Right kidney (tissue), 1 donor: Measurements from ENCODE around the gene P4HA3.

Source experiments
- DNase-seq: peaks from one replicate; pipeline ENCODE4 v3.0.0-alpha.2; 2016

P4HA3 gene

DNA sequence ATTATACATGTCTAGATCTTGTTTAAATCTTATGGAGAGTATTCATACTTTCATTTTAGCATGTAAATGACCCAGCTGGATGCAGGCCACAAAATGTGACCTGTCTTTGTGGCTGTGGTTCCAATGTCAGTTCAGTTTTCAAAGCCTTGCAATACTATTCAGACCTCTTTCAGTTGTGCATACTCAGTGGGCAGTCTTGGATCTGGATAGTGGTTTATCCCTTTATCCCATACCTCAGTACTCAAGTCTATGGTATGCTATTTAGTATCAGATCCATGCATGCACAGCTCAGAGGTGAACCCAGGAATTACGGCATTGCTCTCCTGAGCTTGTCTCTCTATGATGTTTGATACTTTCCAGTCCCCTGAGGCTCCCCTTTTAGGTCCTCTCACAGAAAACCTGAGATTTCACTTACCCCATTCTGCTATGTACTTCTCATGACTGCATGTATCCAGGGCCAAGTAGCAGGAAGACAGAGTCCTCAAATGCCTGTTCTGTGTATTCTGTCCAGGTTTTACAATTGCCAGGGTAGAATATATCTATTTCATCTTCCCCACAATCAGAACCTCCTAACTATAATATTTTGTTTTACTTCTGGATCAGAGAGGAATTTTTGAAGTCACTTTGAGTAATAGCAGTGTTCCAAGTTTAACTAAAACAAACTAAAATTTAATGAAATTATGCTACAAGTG, 6.9 kb upstream of the P4HA3 start:
- DNase-seq, result no peak

DNA sequence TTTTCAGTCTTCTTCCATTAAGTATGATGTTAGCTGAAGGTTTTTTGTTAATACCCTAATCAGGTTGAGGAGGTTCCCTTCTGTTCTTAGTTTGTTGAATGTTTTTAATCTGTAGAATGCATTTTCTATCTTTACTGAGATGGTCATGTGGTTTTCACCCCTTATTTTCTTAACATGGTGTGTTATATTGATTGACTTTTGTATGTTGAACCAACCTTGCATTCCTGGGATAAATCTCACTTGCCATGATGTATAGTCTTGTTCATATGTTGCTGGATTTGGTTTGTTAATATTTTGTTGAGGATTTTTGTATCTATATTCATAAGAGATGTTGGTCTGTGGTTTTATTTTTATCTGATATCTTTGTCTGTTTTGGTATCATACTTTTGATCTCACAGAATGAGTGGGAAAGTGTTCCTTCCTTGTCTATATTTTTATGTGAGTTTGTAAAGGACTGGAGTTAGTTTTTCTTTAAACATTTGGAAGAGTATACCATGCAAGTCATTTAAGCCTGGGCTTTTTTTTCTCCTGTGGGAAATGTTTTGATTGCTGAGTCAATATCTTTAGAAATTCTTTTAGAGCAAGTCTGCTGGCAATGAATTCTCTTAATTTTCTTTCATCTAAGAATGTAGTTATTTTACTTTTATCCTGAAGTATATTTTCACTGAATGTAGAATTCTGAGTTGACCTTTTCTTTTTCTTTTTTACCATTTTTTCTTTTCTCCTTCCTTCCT, 5.5 kb upstream of the P4HA3 start:
- DNase-seq, result no peak

DNA sequence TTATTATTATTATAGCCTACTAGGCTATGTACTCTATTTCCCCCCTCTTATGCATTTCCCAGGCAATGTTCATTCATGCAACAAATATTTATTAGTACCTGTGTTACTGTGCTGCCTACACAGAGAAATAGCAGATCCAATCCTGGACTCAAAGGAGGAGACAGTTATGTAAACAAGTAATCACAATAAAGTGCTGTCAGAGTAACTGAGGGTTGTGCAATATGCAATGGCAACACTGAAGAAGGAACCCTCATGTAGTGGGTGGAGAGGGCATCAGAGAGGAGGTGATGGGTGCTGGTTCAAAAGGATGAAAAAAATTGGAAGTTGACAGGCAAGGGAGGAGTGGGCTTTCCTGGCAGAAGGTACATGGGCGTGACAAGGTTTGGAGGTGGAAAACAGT, 886 bp upstream of the P4HA3 start:
- DNase-seq, result no peak

DNA sequence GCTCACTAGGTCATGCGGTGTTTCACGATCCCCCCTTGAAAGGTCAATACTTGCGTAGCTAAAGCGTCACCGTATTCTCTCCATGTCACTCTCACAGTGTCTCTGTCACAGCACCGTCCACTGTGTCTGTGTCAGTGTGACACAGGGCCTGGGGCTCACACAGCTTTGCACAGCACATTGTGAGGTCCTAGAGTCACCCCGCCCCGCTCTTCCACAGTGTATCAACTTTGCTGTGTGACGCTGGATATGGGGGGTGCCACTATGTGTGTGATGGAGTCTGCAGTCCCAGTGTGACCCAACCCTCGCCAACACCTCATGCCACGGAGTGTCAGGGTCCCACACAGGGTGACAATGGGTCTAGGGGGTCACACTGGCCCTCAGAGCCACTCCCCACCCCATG, 583 bp downstream of the P4HA3 start:
- no peak for DNase-seq

DNA sequence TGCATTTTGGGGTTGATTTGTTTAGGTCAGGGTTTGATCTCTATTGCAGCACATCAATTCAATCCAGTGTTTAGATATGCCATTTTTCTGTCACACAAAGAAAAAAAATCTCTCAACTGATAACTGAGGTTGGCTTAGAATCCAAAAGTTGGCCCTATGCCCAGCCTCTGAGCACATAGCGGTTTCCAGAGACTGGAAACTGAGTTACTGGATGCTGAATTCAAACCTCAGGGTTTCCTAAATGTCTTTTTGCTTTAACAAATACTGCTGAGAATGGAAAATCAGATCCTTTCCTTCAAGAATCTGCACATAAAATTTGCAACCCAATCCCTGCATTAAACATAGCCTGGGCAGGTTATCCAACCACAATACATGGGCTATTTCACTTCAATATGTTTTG, 4.0 kb downstream of the P4HA3 start:
- DNase-seq, result no peak

DNA sequence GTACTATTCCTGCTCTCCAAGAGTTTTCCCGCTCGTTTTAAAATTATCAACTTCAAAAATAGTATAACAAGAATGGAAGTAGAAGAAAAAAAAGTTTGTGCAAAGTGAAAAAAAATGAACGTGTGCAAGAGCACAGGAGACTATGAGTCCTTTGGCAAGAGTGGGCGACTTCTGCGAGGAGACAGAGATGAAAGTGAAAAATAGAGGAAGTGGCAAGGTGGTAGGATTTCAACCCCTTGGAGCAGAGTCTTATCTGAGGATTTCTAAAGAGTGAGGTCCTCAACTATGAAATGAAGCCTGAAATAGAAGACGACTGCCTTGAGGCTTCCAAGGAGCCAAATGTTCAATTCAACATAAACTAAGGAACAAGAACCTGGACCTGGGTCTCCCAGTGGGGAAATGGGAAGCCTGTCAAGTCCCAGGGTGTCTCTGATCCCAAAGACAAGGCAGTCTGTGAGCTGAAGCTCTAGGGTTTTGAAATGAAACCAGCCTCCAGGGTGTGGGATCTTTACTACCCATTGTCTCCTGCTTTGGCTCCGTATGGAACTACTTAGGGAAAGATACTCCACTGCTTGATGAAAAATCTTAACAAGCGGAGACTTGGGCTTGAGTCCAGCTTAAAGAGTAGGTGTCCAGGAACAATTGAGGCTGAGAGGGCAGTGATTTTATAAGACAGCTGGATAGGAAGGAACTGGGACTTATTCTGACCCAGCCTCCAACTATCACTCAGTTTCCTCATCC, 4.8 kb downstream of the P4HA3 start:
- DNase-seq, result no peak

DNA sequence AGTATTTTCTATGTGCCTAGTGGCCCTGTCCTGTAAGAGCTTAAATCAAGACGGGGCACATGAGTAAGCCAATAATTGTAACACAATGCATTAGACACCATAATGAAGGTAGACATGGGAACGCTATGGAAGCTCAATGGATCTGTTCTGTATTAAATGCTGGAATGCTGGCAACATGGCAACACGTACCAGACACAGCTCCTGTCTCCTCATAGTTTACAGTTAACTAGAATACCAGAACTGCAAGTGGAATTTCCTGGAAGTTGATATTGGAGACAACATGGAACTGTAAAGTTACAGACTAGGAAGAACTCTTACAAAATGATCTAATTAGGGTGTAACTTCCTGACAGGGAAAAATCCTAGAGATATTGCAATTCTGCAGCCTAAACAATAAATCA, 12.4 kb downstream of the P4HA3 start:
- no peak for DNase-seq

DNA sequence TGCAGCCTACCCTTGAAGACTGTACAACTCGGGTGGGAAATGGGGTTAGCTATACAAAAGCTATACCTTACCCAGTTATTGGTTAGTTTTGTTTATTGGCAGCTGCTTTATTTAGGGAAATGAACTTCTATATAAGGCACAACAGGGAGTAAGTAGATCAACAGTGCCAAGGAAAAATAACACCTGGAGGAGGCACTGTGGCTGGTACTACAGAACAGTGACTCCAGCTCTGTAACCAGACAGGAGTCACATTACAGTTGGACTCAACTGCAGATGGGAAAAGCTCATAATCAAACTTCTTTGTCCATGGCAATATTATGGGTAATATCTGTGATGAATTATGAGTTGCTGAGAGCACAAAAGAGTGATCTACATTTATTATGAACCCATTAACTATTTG, 14.0 kb downstream of the P4HA3 start:
- DNase-seq, result no peak

DNA sequence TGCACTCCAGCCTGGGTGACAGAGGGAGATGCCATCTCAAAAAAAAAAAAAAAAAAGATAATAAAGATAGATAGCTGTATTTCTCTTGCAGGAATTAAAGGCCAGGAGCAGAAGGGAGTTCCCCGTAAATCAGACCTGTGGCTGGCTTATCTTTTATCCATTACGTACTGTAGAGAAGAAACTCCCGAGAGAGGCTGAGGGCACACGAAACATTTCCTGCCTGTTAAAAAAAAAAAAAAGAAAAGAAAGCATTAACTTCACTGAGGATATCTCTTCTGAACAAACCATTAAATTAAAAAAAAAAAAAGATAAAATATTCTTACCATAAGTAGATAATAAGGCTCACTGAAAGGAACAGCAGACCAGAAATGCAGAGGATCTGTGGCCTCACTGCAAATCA, 22.5 kb downstream of the P4HA3 start:
- no peak for DNase-seq

DNA sequence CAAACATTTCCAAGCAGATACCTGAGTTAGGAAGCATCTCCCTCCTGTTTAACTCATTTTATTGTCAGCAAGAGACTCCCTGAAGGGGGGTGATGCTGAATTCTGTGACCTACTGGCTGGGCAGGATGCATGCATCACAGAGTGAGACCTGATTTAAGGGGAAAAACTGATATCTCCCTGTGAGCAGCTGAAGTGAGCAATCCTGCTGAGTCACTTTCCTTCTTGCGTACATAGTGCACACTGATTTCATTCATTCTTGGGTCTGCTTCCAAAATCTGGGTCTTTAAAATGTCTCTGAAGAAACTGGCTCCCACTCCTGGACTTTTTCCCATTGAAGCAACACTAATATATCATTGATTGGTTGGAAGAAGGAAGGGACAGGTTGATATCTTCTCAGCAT, 23.3 kb downstream of the P4HA3 start:
- no peak for DNase-seq

DNA sequence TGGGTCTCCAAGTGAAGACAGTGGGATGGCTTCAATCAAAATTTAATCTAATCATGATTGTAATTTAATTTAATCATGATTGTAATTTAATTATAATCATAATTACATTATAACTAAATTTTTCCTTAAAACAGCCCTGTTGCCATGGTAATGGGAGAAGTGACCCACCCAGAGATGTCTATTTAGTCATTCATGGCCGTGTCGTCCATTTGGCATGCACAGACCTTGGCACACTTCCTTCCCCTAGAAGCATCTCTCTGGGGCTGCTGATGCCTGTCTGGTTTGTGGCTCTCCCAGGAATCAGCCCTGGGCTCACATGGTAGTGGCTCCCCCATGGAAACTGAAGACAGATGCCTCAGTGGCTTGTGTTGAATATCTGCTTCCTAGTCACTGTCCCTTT, 27.0 kb downstream of the P4HA3 start:
- no peak for DNase-seq

DNA sequence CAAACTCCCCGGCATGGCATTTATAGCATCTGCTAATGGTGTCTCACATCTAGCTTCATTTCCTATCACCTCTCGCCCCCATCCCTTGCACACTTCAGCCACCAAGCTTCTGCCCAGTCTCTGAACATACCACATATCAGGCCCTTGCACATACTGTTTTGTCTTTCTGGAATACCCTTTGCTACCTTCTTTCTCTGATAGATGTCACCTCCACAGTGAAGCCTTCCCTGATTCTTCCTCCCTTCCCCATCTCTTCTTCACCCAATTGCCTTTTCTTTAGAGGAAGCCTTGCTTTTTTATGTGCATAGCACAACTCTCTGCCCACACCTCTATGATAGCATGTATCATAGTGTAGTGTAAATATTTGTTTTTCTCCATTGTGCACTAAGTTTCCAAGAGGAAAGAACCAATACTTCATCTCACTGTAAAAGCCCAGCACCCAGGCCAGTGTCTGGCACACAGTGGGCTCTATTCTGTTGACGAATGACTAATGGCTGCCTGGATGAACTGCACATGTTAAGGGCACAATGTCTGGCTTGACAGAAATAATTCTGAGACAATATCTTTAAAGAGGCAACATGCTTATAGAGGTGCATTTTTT, 27.8 kb downstream of the P4HA3 start:
- no peak for DNase-seq

DNA sequence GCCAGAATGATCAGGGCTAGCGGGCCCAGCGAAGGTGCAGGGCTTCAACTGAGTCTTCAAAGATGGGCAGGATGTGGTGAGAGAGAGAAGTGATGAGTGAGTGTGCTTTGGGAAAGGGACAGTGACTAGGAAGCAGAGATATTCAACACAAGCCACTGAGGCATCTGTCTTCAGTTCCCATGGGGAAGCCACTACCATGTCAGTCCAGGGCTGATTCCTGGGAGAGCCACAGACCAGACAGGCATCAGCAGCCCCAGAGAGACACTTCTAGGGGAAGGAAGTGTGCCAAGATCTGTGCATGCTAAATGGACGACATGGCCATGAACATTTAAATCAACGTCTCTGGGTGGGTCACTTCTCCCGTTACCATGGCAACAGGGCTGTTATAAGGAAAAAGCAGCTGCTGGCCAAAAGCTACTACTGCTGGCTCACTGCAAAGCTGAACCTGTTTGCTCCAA, 28.5 kb downstream of the P4HA3 start:
- no peak for DNase-seq

DNA sequence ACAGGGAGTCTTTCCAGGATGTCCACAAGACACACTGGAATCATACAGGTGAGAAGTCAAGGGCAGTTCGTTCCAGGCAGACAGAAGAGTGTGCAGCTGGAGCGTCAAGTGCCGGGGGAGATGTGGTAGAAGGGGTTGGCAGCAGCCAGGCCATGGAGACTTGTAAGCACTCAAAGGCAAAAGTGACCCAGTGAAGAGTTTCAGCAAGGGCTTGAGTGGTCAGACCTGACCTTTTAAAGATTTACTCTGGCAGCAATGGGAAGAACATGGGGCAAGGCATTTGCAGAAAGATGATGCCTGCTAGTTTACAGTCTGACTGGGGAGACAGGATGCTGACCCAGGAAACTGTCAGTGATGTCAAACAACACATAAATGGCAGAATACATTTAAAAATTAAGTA, 29.0 kb downstream of the P4HA3 start:
- no peak for DNase-seq

DNA sequence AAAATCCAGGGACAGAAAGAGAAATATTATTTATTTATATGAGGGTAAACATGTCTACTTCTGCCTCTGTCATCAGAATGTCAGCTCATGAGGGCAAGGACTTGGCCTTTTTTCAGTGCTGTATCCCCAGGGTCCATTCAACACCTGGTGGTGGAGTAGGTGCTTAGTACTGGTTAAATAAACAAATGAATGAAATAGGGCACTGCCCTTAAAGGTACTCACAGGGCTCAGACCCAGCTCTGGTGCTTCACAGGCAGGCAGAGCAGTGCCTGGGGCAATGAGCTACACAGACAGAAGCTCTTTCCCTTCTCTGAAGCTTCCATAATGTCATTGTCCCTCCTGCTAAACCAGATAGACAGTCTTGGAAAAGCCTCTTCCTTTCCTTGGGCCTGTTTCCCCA, 30.9 kb downstream of the P4HA3 start:
- no peak for DNase-seq

DNA sequence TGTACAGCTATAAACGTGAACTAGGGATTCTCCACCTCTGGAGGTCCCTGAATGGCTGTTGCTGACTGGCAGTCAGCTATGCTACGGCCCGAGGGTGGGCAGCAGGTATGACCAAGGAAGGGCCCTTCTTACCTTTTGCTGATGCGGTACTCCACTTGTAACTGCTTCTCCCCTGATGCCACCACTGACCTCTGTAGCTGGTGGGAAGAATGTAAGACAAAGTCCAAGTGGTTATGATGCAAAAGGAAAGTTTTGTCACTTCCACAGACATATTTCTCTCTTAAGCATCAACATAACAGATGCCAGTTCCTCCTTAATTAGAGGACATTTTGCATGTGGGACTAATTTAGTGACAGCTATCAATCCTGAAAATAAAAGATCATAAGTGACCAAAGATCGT, 32.2 kb downstream of the P4HA3 start:
- DNase-seq, result no peak

DNA sequence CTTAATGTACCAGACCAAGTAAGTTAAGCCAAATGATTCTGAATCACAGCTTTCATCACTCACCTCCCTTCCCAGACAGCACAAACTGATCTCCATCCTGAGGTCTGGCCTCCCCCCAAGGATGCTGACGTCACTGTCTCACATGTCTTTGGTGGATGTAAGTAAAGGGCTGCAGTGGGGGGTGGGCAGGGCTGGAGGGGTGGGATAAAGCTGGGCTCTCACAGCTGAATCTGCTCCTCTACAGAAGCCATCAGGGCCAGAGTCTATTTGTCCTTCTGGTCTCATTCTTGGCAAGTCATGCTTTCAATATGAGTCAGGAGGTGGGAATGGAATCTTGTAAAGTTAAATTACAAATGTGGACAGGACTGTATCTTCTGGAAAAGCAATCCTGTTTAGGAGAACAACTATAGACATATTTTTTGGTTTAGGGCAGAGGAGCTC, 32.7 kb downstream of the P4HA3 start:
- no peak for DNase-seq

DNA sequence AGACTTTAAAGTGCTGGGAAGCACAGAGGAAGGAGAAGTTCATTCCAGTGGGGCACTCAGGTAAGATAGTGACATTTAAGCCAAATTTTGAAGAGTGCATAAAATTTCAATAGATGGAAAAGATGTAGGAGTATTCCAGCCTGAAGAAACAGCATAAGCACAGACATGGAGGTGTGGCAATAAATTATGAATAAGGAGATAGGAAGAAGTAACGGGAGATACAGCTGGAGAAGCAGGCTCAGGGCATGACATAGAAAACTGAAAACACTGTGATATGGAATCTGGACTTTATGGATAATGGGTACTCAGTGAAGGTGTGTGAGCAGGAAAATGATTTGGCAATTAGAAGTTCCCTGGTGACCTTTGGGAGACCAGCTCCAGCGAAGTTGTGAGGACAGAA, 33.3 kb downstream of the P4HA3 start:
- DNase-seq, result no peak

DNA sequence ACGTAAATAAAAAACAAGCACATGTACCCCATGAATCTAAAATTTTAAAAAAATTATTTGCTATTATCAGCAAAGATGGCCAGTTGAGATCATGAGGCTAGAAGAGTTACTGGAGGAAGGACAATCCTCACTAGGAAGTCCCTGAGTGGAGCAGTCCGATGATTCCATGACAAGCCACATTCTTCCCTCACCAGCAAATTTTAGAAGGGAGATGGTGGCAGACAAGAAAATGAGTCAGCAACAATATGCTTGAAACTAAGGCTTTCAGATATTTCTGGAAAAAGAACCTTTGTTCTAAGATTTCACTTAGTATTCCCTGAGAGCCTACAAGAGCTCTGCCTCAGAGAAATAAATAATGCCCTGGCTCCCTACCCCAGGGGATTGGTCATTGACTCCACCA, 34.9 kb downstream of the P4HA3 start:
- DNase-seq, result no peak

DNA sequence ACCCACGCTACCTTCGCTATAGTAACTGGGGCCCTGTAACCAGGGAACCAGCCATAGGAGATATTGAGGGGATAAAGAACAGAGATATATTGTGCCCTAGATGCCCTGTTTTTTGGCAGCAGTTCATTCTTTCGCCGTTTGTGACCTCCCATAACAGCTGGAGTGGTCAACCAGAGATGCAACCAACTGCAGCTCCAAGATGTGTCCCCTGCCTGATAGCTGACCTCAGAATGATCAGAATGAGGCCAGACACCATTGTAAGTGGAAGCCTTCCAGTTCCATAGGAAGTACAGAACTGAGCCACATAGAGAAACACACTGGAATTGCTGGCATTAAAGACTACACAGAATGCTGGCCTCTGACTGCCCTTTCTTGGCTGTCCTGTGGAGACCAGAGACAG, 39.2 kb downstream of the P4HA3 start:
- DNase-seq, result no peak

DNA sequence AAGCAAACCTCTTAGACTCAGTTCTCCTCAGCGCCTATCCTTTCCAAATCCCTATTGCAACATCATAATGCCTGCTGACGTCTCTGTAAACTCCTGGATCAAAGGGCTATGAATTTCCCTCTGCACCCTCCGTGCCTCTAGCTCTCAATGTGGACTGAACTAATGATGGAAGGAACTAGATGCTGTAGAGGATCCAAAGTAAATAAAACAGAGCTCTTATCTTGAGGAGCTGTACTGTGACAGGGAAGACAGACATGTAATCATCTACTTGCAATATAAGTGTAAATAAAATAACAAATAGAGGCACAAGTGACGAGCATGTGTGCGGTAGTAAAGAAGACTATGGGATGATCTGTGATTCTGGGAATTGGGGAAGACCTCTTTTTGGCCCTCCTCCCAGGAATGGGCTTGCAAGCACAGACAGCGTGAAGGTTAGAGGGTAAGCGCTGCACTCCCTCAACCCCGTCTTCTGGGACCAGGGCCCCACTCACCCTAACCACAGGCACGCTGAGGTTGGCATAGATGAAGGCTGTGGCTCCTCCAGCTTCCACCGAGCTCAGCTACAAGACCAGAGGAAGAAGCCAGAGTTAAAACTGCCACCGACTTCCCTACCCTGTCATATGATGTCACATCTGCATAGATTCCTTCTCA, 42.2 kb downstream of the P4HA3 start:
- no peak for DNase-seq

DNA sequence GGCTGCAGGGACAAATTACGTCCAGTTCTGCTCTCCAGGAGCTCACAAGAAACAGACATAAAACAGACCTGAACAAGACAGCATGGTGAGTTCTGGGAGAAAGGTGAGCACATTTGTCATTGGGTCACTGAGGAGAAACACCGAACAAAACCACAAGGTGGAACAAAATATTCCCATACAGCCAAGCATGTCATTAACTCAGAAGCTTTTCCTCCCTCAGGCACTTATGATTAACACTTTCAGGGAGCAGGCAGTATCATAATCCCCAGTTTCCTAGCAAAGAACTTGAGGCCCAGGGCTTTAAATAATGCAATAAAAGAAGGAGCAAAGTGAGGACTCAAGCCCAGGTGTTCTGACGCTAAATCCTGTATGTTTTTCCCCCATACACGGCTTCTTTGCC, 43.0 kb downstream of the P4HA3 start:
- no peak for DNase-seq

DNA sequence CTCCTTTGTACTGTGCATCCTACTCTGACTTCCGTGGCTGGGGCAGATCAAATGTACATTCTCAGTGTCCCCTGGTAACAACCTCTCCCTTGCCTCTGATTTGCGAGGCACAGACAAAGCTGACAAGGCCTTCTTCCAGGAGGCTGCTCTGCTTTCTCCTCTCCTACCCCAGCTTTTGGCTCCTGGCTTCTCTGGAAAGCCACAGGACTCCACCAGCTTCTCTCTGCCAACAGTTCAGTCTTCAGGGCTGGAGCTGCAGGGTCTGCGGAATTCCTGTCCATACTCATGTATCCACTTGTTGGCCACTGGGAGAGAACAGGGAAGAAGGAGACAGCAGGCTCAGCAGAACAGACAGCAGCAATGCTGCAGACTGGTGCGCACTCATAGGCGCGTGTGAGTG, 44.4 kb downstream of the P4HA3 start:
- DNase-seq, result no peak
